ENCODE data around the gene STEAP1. TPM values are rescaled to one million over a fixed set of nuclear protein-coding genes. Genes with fewer than 3 reads are reported as not detected.
"Not testable (repeated sequence)": the region's sequence is repeated elsewhere in the genome, so short reads cannot be mapped to it uniquely, and the experiment has no call there.

The STEAP1 gene
- total RNA-seq: 10 to 100 TPM; 13.2 to 37.2 TPM

DNA sequence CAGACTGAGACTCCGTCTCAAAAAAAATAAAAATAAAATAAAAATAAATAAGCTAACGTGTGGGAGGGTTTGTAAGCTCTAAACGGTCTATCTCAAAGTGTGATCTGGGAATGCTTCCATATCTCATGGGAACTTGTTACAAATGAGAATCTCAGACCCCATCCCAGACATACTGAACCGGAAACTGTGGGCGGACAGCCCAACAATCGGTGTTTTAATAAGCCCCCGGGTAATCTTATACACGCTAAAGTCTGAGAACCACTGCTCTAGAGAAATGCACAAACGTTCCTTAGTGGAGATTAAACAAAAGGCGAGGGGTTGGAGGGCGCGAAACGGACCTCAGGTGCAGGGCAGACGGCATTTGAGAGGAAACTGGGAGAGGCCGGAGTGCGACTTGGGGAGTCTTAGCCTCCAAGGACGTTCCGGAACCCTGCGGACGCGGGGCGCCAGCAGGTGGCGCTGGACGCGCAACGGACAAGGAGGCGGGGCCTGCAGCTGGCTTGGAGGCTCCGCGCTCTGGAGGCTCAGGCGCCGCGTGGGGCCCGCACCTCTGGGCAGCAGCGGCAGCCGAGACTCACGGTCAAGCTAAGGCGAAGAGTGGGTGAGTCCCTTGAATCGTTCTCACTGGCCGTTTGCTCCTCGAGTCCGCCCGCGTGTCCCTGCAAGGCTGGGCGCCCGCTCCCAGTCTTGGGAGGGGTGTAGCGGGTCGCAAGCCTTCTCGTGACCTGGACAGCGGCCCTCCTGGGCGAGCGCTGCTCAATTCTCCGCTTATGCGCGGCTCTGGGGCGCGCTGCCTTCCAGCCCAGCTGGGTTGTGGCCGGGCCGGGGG is at the start of gene STEAP1:
Gene STEAP1 (plus strand): TSS at position 527 of the 829 bp plus-strand sequence. CDS start 5,320 bp downstream, outside the sequence.
- H3K9me3 Mint-ChIP-seq, H3K36me3 Mint-ChIP-seq: not testable (repeated sequence)
- peak within 1 kb of the TSS; percentile 78 for H3K4me3 Mint-ChIP-seq
- H3K27me3 Mint-ChIP-seq: peaks cover 12% of the 10 kb centered on the region in 2 donors
- ATAC-seq: peak; percentile 96 to 98
- peaks cover 8 to 15% of the 10 kb centered on the region in 2 donors for H3K4me1 Mint-ChIP-seq (ENCODE audit: low read depth in 2 of 2)
- H3K27ac Mint-ChIP-seq: peak within 1 kb of the TSS; percentile 47 to 87
- peak; percentile 88 for DNase-seq (ENCODE audit: low spot score)

DNA sequence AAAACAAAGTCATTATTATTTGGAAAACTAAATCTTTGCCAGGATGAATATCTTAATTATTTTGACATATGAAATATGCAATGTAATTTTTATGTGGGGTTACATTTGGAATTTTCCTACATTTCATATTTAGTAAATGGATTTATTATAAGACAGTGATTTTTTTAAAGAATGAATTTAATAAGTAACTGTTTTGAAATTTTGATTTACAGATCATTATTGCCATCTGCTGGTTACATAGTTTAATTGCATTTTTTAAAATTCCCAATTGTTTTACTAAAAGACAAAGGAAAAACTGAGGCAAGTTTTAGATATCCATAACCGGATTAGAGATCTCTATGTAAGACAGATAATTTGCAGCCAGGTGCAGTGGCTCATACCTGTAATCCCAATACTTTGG is 39.3 kb upstream of the STEAP1 start:
- H3K27me3 Mint-ChIP-seq: peaks cover 17 to 22% of the 10 kb centered on the region in 2 donors
- H3K36me3 Mint-ChIP-seq; ATAC-seq; H3K4me3 Mint-ChIP-seq; H3K4me1 Mint-ChIP-seq (ENCODE audit: low read depth in 2 of 2); DNase-seq (ENCODE audit: low spot score); H3K9me3 Mint-ChIP-seq; H3K27ac Mint-ChIP-seq: not testable (repeated sequence)

DNA sequence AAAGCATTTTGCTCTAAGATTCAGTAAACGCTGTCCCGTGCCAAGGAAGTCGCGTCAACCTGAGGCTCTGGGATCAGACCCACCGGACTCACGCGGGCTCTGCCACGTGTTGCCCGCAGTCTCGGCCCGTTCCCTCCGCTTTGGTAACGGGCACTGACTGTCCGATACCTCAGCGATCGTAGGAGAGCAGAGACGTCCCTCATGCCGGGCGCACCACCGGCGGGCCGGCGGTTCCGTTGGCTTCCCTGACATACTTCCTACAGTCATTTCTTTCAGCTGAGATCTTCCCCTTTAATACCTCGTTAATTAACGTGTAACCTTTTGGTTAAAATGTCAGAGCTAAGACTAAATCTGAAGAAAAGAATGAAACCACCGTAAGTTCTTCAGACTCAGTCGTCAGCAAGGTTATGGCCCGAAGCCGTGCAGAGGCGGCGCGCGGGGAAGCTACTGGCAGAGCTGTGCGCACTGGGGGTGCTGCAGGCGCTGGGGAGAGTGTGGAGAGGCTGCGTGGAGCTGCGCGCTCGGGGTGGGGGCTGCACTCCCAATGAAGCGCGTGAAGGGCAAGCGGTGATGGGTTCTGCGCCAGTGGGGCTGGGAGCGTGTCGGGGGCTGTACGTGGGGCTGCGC is 35.6 kb upstream of the STEAP1 start:
- peak overlapping the region; percentile 47 for H3K4me3 Mint-ChIP-seq
- not testable (repeated sequence) for DNase-seq (ENCODE audit: low spot score); H3K36me3 Mint-ChIP-seq; H3K27ac Mint-ChIP-seq; H3K9me3 Mint-ChIP-seq; H3K4me1 Mint-ChIP-seq (ENCODE audit: low read depth in 2 of 2)
- H3K27me3 Mint-ChIP-seq: peaks cover 21 to 27% of the 10 kb centered on the region in 2 donors
- peak in 1 of 2 donors; percentile 15 for ATAC-seq

DNA sequence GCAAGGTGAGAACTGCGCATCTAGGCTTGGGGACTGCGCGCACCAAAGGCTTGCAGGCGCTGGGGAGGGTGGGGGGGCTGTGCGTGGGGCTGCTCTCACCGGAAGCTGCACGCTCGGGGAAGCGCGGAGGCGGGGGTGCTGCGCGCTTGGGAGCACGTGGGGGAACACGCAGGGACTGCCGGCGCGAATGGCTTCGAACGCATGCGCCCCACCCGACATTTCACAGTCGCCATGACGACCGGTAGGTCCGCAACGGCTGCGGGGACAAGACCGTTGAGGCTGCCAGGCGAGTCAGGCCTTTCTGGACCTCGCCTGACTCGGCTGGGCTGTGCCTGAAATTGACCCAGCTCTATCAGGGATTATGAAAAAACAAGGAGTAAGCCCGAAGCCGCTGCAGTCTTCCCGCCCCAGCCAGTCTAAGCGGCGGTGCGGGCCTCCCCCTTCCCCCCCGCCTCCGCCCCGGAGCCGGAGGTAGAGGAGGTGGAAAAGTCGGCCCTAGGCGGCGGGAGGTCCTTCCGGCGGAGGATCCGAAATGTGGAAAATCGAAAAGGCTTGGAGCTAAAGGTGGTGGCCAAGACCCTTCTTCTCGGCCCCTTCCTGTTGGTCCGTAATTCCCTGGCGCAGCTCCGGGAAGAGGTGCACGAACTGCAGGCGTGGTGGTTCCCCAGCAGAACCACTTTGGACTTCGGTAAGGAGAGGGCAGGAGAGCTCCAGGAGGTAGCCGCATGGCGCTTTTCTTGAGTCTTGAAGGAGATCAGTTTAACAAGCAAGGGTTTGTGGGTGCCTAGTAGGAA is 34.9 kb upstream of the STEAP1 start:
- no peaks in the 10 kb centered on the region for H3K9me3 Mint-ChIP-seq
- H3K27ac Mint-ChIP-seq: no peak overlapping the region
- H3K4me3 Mint-ChIP-seq: peak overlapping the region; percentile 47
- H3K4me1 Mint-ChIP-seq (ENCODE audit: low read depth in 2 of 2): peaks cover 0 to 7% of the 10 kb centered on the region in 2 donors
- H3K27me3 Mint-ChIP-seq: peaks cover 21 to 27% of the 10 kb centered on the region in 2 donors
- peaks cover 4% of the 10 kb centered on the region for H3K36me3 Mint-ChIP-seq
- ATAC-seq (peak; percentile 38 to 48), DNase-seq (ENCODE audit: low spot score) (no peak)

DNA sequence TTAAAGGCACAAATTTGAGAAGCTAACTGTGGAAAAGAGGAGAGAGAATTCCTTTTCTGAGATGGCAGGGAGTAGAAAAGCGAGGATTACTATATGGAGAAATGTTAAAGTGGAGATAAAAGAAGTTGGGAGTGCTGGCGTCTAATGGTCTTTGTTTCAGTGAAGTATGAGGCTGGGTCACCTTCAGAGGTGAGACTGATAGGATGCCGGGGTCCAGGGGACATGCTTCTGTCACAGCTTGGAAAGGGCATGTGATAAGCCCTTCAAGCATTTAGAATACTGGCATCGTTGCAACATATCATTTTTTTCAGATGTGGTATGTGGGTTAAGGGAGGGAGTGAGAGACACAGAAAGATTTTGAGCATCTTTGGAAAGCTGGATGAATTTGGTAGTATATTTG is 34.1 kb upstream of the STEAP1 start:
- not testable (repeated sequence) for ATAC-seq; H3K4me3 Mint-ChIP-seq; H3K27ac Mint-ChIP-seq; DNase-seq (ENCODE audit: low spot score); H3K4me1 Mint-ChIP-seq (ENCODE audit: low read depth in 2 of 2); H3K9me3 Mint-ChIP-seq; H3K36me3 Mint-ChIP-seq
- peaks cover 21 to 27% of the 10 kb centered on the region in 2 donors for H3K27me3 Mint-ChIP-seq

DNA sequence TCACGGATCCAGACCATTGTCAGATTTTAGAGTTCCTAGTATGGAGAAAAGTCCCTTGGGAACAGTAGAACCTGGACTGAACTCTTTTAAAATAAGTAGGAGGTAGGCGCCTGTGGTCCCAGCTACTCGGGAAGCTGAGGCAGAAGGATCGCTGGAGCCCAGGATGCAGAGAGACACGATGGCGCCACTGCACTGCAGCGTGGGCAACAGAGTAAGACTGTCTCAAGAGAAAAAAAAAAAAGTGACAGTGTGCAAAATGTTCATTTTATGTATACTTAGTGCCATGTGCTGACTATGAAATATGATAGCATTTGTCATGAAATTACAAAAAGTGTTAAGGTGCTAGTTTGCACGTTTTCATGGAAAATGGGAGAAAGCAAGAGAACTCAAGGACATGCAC is 22.5 kb upstream of the STEAP1 start:
- not testable (repeated sequence) for DNase-seq (ENCODE audit: low spot score); H3K9me3 Mint-ChIP-seq; H3K36me3 Mint-ChIP-seq; ATAC-seq; H3K4me3 Mint-ChIP-seq; H3K27ac Mint-ChIP-seq; H3K4me1 Mint-ChIP-seq (ENCODE audit: low read depth in 2 of 2)
- H3K27me3 Mint-ChIP-seq: peaks cover 3 to 16% of the 10 kb centered on the region in 2 donors

DNA sequence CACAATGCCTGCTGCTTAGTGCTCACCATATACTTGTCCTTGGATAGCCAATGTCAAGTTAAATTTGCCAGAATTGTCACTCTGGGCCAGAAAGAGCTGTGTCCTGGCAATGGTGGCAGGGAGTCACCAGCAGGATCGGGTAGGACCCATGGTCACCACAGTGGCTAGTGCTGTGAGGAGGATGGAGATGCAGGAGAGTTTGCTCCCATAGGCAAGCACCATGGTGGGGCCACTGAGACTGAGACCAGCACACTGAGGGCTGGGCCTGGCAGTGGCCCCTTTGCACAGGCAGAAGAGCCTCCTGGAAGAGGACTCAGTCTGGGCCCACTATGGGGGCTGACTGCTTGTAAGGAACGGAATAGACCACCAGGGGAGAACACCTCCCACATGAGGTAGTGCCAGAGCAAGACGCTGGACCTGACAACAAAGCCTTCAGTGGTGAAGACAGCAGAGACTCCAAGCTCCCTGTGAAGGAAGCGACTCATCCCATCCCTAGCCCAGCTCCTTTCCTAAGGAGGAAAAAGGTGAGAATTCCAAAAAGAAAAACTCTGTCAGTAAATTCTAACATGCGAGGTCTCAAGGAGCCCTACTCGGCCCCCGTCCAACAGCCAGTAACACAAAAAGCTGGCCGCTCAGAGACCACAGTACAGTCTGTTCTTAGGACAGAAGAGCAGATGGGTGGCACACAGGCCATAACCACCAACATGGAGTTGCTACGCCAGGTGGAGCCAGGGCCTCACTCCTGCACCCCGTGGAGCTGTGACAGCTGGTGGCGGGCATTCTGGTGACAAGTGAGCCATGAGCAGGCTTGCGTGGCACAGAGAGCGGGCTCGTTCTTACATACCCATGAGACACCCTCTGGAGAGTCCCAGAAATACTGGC is 6.9 kb upstream of the STEAP1 start:
- DNase-seq (ENCODE audit: low spot score); H3K9me3 Mint-ChIP-seq; H3K4me1 Mint-ChIP-seq (ENCODE audit: low read depth in 2 of 2); H3K36me3 Mint-ChIP-seq; H3K4me3 Mint-ChIP-seq; H3K27ac Mint-ChIP-seq: not testable (repeated sequence)
- peaks cover 5 to 21% of the 10 kb centered on the region in 2 donors for H3K27me3 Mint-ChIP-seq
- peak in 1 of 2 donors; percentile 51 for ATAC-seq

DNA sequence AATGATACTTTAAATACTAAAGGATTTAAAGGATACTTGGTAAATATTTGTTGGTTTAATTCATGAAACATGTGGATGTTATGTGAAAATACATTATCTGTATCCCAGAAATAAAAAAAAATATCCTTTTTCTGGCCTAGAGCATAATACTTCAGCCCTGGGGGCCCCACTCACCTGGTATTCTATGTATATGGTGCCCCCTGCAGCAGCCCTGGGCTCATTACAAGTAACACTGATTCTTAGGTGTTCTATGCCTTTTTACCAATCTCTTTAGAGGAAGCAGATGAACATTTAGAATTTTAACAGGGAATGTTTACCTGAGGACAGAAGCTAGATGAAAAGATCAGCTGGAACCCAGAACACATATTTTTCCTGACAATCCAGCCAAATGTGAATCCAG is 4.8 kb upstream of the STEAP1 start:
- not testable (repeated sequence) for DNase-seq (ENCODE audit: low spot score); H3K36me3 Mint-ChIP-seq; H3K4me3 Mint-ChIP-seq; H3K4me1 Mint-ChIP-seq (ENCODE audit: low read depth in 2 of 2); H3K27ac Mint-ChIP-seq; ATAC-seq; H3K9me3 Mint-ChIP-seq
- H3K27me3 Mint-ChIP-seq: peaks cover 7 to 21% of the 10 kb centered on the region in 2 donors

DNA sequence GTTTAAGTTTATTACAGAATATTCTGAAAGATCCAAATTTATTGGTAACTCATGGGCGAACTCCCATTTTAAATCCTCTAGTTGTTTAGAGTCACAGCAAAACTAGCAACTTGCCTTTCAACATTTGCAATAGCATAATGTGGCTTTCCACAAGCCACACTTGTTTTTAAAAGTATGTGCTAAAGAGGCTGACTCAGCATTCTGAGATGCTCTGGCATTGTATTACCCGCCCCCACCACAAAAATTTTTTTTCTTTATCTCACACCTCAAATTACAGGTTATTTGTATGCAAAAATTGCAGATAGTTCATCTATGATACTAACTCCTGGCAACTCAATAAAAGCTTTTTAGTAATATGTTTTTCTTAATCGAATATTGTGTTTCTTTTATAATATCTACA is 2.4 kb upstream of the STEAP1 start:
- not testable (repeated sequence) for H3K4me3 Mint-ChIP-seq; H3K27ac Mint-ChIP-seq; H3K9me3 Mint-ChIP-seq; H3K36me3 Mint-ChIP-seq; ATAC-seq; DNase-seq (ENCODE audit: low spot score)
- peaks cover 8 to 11% of the 10 kb centered on the region in 2 donors for H3K4me1 Mint-ChIP-seq (ENCODE audit: low read depth in 2 of 2)
- peaks cover 9 to 12% of the 10 kb centered on the region in 2 donors for H3K27me3 Mint-ChIP-seq

DNA sequence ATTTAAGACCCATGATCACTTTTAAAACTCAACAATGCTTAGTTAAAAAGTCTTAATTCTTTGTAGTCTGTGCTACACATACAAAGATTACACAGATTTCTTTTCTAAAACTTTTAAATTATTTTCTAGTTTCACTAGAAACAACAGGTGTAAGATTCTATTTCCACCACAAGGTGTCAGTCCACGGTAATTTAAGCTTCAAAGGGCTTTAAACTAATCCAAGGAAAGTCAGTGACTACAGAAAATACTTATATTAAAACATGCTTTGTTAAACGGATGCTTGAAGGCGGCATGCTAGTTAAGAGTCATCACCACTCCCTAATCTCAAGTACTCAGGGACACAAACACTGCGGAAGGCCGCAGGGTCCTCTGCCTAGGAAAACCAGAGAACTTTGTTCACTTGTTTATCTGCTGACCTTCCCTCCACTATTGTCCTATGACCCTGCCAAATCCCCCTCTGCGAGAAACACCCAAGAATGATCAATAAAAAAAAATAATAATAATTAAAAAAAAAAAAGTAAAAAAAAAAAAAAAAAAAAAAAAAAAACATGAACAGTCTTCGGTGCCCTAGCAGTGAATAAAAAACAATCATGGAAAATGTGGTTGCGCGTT is 1.5 kb upstream of the STEAP1 start:
- H3K36me3 Mint-ChIP-seq; H3K9me3 Mint-ChIP-seq; DNase-seq (ENCODE audit: low spot score); ATAC-seq; H3K27ac Mint-ChIP-seq; H3K4me3 Mint-ChIP-seq: not testable (repeated sequence)
- peaks cover 8 to 15% of the 10 kb centered on the region in 2 donors for H3K4me1 Mint-ChIP-seq (ENCODE audit: low read depth in 2 of 2)
- H3K27me3 Mint-ChIP-seq: peaks cover 12% of the 10 kb centered on the region in 2 donors

DNA sequence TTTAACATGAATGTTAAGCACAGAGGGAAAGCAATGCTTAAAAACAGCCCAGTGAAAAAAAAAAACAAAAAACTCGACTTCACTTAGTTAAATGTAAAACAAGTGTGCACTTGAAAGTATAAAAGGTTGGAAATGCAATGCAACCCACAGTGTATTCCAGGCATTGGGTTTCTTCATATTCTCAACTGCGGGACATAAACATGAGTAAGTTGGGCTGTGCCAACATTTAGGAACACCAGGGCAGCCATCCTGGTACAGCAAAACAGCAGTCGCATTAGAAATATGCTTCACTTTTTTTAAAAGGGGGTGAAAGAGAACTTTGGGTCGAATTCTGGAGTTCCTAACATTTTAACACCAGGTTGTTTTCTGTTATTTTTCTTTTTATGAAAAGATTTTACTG is 937 bp downstream of the STEAP1 start:
- Mint-ChIP-seq H3K27me3 (peaks cover 12% of the 10 kb centered on the region in 2 donors), H3K36me3 (no peaks in the 10 kb centered on the region), H3K9me3 (no peaks in the 10 kb centered on the region), H3K27ac (peak overlapping the region; percentile 47 to 87), H3K4me1 (ENCODE audit: low read depth in 2 of 2) (peaks cover 8 to 15% of the 10 kb centered on the region in 2 donors), H3K4me3 (peak overlapping the region; percentile 78)
- ATAC-seq: no peak
- DNase-seq (ENCODE audit: low spot score): no peak

DNA sequence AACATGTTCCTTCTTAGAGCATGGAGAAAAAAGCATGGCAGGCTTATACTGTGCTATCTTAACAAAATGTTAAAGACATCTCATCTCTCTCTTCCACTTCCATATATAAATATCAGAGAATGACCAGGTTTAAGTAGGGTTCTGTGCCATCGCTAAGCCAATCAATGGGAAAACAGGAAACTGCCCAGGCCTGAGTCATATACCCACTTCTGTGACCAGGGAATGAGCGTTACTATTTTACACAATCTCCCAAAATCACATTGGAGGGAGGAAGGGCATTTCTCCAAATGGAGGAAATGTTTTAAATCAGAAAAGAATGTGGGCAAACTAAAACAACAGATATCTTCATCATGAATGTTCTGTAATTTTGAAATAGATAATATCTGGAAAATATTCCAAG is 3.1 kb downstream of the STEAP1 start:
- not testable (repeated sequence) for DNase-seq (ENCODE audit: low spot score); H3K27me3 Mint-ChIP-seq; H3K9me3 Mint-ChIP-seq; H3K36me3 Mint-ChIP-seq; ATAC-seq
- Mint-ChIP-seq H3K4me1 (ENCODE audit: low read depth in 2 of 2) (peaks cover 8 to 15% of the 10 kb centered on the region in 2 donors), H3K4me3 (peak overlapping the region; percentile 45), H3K27ac (peak overlapping the region in 1 of 2 donors; percentile 62)
